Gastroesophageal sphincter (tissue), 3 donors: ENCODE results near the gene SMCR8.

Experiments
- CTCF ChIP-seq, 4 experiments: fragments of 200-600 bp in 2 of 4; fragments of 450-650 bp in 2 of 4; sonication (generic) in 1 of 4; IDR thresholded peaks; one replicate each; pipeline ENCODE4 v1.5.1; 2017 to 2019; ENCODE audit warnings: antibody characterized with exemption in 4 of 4, mild to moderate bottlenecking in 2 of 4, moderate library complexity in 2 of 4
- EP300 ChIP-seq: sonication (generic); formaldehyde crosslinking; IDR thresholded peaks from one replicate; pipeline ENCODE4 v1.6.1; 2017; ENCODE audit warnings: antibody characterized with exemption, mild to moderate bottlenecking
- POLR2A ChIP-seq, 2 donors: fragments of 450-650 bp; IDR thresholded peaks; one replicate each; pipeline ENCODE4 v1.6.1; 2017; ENCODE audit warnings: antibody characterized with exemption in 2 of 2, mild to moderate bottlenecking in 2 of 2, moderate library complexity in 1 of 2
- POLR2AphosphoS5 ChIP-seq: sonication (generic); formaldehyde crosslinking; IDR thresholded peaks from one replicate; pipeline ENCODE4 v1.6.1; 2017; ENCODE audit warnings: antibody characterized with exemption

GRCh38 chr17:18309202-18309601, 5.9 kb upstream of the SMCR8 start:
- TF ChIP-seq POLR2AphosphoS5 (no peak), CTCF (IDR thresholded peaks at IDR 0.05) (no peak), POLR2A (IDR thresholded peaks at IDR 0.05) (no peak), EP300 (no peak)
